ENCODE data around the gene COL8A2.

DNA sequence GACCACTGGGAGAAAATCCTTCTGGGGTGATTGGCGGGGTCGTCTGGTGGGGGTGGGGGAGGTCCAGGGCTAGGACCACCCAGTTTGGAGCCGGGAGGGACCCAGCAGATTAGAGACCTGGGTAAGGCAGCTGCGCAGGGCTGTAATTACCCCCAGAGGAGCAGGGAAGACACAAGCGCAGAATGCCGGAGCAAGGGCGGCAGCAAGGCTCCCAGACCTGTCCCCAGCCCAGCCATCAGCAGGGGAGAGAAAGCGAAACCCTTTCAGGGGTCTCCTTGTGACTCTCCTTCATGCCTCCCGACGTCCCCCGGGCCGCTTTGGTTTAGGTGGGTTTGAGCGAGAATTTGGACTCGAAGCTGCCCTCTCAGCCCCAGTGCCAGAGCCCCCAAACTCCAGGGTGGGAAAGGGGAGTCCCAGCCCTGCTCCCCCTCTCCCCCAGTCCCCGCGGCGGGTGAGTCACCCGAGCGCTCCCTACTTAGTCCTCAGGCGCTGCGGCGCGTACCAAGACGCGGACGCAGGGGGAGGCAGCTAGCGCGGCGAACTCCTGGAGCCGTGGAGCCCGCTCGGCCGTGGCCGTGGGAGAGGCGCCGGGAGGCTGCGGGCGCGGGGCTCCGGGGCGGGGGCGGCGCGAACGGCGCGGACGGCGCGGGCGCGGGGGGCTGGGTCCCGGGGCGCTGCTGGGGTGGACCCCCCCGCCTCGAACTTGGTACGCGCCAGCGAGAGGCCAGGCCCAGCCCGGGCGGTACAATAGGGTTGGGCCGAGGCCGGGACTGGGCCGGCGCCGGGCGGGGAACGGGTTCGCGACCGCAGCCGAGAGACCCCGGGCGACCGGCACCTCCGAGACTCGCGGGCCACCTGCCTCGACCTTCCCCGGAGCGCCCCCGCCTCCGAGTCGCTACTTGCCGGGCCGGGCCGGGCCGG is 30.6 kb upstream of the COL8A2 start, which contains the start of gene MAP7D1:
- no peak for TF ChIP-seq CTCF (IDR thresholded peaks at IDR 0.05; ENCODE audit: poor library complexity, severe bottlenecking)
- TF ChIP-seq EZH2 (IDR thresholded peaks at IDR 0.05; ENCODE audit: borderline replicate concordance, insufficient read depth, low read length, poor library complexity, severe bottlenecking): no peak
- TF ChIP-seq POLR2AphosphoS5 (IDR thresholded peaks at IDR 0.05): peak; percentile 86
- TF ChIP-seq SMC3 (conservative IDR thresholded peaks at IDR 0.05; ENCODE audit: poor library complexity): no peak
- TF ChIP-seq RAD21 (conservative IDR thresholded peaks at IDR 0.05): no peak
- TF ChIP-seq TAF1 (IDR thresholded peaks at IDR 0.05; ENCODE audit: low read depth): peak; percentile 56
- TF ChIP-seq MXI1 (conservative IDR thresholded peaks at IDR 0.05; ENCODE audit: poor library complexity, severe bottlenecking): no peak
- TF ChIP-seq REST (IDR thresholded peaks at IDR 0.05; ENCODE audit: borderline replicate concordance): peak; percentile 13
- peak; percentile 27 for TF ChIP-seq EP300 (conservative IDR thresholded peaks at IDR 0.05; ENCODE audit: poor library complexity, severe bottlenecking)

All from neural cell (in vitro differentiated cells).